Fibroblast of villous mesenchyme (primary cell): ENCODE measurements around the gene CHRDL1. TPM values are rescaled to one million over a fixed set of nuclear protein-coding genes. Genes with fewer than 3 reads are reported as not detected.

Experiments
- DNase-seq: peaks from one replicate; pipeline ENCODE4 v3.0.0-alpha.2; 2010; ENCODE audit warnings: low read depth
- H3K4me3 ChIP-seq: 2 replicates; pipeline ENCODE4 v1.5.1; 2011; ENCODE audit warnings: low read depth, mild to moderate bottlenecking, low read length
- CTCF ChIP-seq: IDR thresholded peaks from 2 replicates; pipeline ENCODE4 v1.5.1; 2012; ENCODE audit warnings: low read depth, mild to moderate bottlenecking, low read length; ENCODE audit not compliant: insufficient read depth
- total RNA-seq: library from RNA; depleted of rRNA; stranded (reverse); fragments of >200 nt; gene quantifications from 2 replicates; pipeline ENCODE4 v1.2.3, GENCODE V29; 2012

CHRDL1 gene
- total RNA-seq, 1 donor = under 0.01 TPM

GRCh38 chrX:110699109-110699508, 96.5 kb downstream of the CHRDL1 start:
- no peak for TF ChIP-seq CTCF

GRCh38 chrX:110698696-110699095, 96.9 kb downstream of the CHRDL1 start:
- H3K4me3 ChIP-seq = no peak overlapping the region
- TF ChIP-seq CTCF = no peak
- no peak for DNase-seq

More at GRCh38 chrX:110699109-110699508, 96.5 kb downstream of the CHRDL1 start:
- H3K4me3 ChIP-seq = no peak overlapping the region
- DNase-seq = no peak

GRCh38 chrX:110692866-110693265, 102.8 kb downstream of the CHRDL1 start:
- H3K4me3 ChIP-seq = no peak overlapping the region
- peak; percentile 7 for DNase-seq
- no peak for TF ChIP-seq CTCF

- H3K4me3 ChIP-seq = no peak overlapping the region
- TF ChIP-seq CTCF = no peak
- DNase-seq = no peak
These were observed 104.2 kb downstream of the CHRDL1 start for GRCh38 chrX:110691446-110691845.

- no peak overlapping the region for H3K4me3 ChIP-seq
- no peak for TF ChIP-seq CTCF
- no peak for DNase-seq
These were observed 111.0 kb downstream of the CHRDL1 start for GRCh38 chrX:110684653-110685052.

GRCh38 chrX:110683925-110684324, 111.7 kb downstream of the CHRDL1 start:
- TF ChIP-seq CTCF = no peak
- no peak overlapping the region for H3K4me3 ChIP-seq
- no peak for DNase-seq

GRCh38 chrX:110678591-110678990, 117.0 kb downstream of the CHRDL1 start:
- DNase-seq = no peak
- no peak for TF ChIP-seq CTCF
- H3K4me3 ChIP-seq = no peak overlapping the region
